ENCODE results near the gene SIN3B.

Gene SIN3B

DNA sequence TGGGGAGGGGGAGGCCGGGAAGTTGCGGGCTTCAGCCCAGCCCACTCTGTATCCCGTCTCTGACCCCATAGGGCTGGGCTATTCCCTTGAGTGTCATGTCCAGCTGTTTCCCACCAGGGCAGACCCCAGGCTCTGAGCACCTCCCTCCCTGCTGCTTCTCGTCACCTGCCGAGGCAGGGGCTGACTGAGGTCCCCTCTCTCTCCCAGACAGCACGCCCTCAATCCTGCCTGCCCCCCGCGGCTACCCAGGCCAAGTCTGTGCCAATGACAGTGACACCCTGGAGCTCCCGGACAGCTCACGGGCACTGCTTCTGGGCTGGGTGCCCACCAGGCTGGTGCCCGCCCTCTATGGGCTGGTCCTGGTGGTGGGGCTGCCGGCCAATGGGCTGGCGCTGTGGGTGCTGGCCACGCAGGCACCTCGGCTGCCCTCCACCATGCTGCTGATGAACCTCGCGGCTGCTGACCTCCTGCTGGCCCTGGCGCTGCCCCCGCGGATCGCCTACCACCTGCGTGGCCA lies 60.2 kb downstream of the SIN3B start:
- no peak for DNase-seq (ENCODE audit: low read depth)

DNA sequence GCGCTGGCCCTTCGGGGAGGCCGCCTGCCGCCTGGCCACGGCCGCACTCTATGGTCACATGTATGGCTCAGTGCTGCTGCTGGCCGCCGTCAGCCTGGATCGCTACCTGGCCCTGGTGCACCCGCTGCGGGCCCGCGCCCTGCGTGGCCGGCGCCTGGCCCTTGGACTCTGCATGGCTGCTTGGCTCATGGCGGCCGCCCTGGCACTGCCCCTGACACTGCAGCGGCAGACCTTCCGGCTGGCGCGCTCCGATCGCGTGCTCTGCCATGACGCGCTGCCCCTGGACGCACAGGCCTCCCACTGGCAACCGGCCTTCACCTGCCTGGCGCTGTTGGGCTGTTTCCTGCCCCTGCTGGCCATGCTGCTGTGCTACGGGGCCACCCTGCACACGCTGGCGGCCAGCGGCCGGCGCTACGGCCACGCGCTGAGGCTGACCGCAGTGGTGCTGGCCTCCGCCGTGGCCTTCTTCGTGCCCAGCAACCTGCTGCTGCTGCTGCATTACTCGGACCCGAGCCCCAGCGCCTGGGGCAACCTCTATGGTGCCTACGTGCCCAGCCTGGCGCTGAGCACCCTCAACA lies 60.8 kb downstream of the SIN3B start:
- DNase-seq (ENCODE audit: low read depth) = no peak

DNA sequence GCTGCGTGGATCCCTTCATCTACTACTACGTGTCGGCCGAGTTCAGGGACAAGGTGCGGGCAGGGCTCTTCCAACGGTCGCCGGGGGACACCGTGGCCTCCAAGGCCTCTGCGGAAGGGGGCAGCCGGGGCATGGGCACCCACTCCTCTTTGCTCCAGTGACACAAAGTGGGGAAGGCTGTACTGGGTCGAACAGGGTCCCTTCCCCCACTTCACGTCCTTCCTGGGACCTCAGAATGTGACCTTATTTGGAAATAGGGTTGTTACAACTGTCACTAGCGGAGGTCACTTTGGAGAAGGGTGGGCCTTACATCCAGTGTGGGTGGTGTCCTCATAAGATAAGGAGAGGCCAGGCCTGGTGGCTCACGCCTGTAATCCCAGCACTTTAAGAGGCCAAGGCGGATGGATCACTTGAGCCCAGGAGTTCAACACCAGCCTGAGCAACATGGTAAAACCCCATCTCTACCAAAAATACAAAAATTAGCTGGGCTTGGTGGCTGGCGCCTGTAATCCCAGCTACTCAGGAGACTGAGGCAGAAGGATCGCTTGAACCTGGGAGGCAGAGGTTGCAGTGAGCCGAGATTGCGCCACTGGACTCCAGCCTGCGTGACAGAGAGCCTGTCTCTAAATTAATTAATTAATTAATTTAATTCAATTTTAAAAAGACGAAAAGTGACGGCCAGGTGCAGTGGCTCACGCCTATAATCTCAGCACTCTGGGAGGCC lies 61.4 kb downstream of the SIN3B start:
- no peak for DNase-seq (ENCODE audit: low read depth)

DNA sequence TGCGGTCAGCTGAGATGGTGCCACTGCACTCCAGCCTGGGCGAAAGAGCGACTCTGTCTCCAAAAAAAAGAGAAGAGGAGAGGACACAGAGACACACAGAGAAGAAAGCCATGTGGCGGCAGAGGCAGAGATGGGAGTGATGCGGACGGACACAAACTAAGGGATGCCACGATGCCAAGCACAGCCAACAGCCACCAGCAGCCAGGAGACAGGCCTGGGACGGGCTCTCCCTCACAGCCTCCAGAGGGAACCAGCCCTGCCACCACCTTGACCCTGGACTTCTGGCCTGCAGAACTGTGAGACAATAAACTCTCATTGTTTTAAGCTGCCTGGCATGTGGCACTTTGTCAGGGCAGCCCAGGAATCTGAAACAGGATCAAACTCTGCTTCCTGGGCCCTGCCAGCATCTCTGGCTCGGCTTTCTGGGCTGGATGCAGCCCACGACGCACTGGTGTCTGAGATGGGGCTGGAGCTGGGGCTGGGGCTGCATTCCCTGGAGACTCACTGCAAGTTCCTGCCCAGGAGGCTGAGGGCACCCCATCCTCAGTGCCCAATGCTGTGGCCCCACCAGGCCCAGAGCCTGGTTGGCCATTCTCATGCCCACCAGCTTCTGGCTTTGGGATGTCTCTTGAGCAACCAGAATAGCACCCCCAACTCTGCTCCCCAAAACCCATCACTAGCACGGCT lies 62.6 kb downstream of the SIN3B start:
- no peak for DNase-seq (ENCODE audit: low read depth)

DNA sequence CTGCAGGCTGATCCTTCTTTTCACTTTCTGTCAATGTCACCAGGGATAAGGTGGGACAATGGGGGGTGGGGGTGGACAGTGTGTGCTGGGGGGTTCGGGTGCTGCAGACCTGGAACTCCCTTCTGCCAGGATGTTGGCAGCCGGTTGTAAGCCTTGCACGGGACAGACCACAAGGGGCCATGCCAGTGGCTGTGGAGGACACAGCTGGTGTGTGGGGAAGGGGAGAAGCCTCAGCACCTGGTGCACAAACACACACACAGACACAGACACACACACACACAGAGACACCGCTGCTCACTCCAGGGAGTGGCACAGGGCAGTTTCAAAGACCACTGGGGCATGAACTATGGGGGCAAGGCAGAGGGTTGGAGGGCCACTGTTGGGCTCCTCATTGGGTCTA lies 63.2 kb downstream of the SIN3B start:
- no peak for DNase-seq (ENCODE audit: low read depth)

DNA sequence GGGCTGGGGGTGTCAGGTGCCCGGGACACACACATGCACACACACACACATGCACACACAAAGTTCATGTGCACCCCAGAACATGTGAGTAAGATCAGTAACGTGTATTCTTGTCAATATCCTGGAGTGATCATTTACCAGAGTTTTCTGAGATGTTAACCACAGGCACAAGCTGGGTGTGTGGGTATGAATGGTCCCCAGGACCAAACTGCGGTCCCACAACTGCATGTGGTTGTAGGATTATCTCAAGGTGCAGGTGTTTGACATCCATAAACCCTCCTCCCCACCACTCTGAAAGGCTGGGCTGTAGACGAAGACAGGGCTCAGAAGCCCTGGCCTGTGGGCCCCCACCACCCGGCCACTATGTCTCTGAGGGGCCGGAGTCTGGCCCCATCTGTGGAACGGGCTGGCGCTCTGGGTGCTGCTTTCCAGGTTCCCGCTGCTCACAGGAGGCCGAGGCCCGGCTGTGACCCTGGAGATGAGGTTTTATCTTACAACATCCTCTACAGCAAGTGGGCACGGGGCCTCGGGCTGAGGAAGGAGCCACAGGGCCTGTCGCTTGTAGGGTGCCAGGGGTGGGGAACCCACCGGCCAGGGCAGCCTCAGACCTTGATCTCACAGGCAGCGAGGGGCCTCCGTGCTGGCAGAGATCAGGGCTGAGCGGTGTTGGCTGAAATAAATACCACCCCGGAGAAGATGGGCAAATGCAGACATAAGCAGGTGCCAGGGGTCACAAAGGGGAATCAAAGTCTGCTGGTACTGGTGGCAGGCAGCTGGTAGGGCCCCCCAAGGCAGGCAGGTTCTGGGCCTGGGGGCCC lies 63.9 kb downstream of the SIN3B start:
- DNase-seq (ENCODE audit: low read depth) = no peak

DNA sequence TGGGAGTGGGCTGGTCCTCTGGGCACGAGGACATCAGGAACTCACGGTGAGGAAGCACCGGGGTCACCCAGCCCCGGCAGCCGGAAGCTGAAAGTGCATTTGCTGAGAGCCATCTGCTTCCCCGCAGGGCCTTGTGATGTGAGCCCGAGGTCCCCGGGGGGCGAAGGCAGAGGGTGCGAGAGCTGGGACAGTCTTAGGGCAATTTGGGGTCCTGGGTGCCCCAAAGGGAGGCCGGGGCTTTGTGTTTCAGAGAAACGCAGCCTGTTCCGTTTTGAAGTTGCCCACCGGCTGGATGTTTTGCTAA lies 64.4 kb downstream of the SIN3B start:
- no peak for DNase-seq (ENCODE audit: low read depth)

DNA sequence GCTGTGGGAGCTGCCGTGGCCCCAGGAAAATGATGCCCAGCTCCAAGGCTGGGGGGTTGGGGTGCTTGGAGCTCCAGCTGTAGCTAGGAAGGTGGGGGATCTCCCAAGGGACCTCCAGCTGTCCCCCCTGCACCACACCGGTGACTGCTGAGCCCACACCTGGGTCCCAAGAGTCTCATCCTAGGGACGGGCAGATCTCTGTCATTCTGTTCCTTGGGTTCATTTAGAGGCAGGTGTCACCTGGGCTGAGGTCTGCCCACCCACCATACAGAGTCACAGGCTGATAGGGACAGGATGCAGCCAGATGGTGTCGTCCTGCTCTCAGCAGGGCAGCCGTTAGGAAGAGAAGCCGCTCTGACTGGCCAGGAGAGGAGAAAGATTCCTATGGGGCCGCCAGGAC lies 64.9 kb downstream of the SIN3B start:
- no peak for DNase-seq (ENCODE audit: low read depth)

DNA sequence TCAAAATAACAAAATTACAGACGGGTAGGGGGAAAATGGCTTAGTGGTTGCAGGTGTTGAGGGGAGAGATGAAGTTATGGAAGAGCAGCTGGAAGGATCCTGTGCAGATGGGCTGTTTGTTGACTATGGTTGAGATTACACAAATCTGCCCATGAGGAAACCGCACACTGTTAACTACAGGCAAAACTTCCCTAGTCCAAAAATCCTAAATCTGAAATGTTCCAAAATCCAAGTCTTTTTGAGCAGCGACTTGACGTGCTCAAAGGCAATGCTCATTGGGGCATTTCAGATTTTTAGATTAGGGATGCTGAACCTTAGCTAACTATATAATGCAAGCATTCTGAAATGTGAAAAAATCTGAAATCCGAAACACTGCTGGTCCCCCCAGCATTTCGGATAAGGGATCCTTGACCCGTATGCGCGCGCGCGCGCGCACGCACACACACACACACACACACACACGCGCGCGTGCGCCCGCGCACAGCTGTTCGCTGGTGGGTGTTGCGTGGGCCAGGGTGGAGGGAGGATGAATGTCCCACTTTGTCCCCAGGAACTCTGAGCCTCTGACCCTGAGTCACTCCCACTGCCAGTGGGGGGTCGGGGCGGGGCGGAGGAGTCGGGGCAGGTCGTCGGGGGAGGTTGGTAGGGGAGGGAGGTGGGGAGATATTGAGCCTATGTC lies 66.4 kb downstream of the SIN3B start:
- DNase-seq (ENCODE audit: low read depth) = no peak

DNA sequence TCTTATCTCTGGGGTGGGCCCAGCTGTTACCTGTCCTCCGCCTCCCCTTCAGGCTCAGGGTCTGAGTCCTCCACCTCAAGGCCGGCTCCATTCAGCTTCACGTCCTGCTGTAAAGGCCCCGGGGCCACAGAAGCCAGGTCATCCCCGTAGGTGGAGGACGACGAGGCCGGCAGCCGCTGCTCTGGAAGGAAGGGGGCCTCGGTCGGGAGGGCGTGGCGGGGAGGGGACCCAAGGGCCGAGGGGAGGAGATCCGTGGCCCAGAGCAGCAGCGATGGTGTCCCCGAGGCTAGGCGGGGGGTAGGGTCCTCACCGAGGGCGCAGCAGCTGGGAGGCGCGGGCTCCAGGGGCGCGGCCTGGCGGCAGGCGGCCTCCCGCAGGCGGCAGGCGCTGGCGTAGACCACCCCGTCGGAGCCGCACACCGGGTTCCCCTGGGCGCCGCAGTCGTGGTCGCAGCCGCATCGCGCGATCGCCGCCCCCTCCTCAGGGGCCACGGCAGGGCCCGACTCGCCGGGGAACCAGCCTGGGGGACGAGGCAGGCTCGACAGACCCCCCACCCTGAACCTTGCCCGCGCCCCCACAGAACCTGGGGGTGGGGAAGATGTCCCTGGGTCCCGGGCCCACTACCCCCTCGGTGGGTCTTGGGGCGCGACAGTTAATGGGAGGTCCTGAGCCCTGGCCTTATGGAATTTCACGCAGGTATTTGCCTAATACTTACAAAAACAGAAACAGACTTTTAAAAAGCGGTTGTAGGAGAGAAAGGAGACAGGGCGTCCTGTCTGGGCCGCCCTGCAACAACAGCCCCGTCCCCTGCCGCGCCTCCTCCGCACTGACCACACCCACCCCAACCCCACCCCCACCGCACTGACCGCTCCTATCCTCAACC lies 67.2 kb downstream of the SIN3B start:
- DNase-seq (ENCODE audit: low read depth) = no peak

DNA sequence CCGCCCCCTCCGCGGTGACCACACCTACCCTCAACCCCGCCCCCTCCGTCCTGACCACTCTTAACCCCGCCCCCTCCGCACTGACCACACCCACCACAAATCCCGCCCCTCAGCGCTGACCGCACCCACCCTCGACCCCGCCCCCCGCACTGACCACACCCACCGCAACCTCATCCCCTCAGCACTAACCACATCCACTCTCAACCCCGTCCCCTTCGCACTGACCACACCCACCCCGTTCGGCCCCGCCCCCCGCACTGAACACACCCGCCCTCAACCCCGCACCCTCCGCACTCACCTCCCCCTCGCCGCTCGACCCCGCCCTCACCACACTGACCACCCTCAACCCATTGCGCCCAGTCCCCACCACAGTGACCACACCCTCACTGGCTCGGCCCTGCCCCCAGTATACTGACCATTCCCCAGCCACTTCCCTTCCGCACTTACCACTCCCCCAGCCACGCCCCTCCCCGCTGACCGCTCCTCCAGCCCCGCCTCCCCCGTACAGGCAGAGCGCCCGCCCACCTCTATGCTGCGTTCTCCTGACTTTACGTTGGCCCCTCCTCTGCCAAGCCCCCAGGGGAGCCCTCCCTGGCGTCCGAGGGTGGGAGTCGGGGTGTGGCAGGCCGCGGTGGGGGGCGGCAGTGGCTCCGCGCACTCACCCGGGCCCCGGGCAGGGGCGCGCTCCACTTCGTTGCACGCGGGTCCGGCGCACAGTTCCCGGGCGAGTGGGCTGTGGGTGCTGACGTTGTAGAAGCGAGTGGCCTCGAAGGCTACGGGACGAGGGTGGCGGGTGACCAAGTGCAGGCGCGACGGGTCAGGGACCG lies 68.0 kb downstream of the SIN3B start:
- peak; percentile 92 for DNase-seq (ENCODE audit: low read depth)

DNA sequence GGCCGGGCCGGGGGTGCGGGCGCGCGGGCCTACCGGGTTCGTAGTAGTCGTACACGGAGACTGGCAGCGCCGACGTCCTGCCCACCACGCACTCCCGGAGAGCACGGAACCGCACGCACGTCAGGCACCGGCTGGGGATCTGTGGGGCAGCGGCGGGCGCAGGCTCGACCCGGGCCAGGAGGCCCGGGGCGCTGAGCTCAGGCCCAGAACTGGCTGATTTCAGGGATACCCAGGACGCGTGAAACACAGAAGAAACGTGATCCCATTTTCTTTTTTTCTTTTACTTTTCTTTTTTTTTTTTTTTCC lies 68.6 kb downstream of the SIN3B start:
- DNase-seq (ENCODE audit: low read depth) = no peak

DNA sequence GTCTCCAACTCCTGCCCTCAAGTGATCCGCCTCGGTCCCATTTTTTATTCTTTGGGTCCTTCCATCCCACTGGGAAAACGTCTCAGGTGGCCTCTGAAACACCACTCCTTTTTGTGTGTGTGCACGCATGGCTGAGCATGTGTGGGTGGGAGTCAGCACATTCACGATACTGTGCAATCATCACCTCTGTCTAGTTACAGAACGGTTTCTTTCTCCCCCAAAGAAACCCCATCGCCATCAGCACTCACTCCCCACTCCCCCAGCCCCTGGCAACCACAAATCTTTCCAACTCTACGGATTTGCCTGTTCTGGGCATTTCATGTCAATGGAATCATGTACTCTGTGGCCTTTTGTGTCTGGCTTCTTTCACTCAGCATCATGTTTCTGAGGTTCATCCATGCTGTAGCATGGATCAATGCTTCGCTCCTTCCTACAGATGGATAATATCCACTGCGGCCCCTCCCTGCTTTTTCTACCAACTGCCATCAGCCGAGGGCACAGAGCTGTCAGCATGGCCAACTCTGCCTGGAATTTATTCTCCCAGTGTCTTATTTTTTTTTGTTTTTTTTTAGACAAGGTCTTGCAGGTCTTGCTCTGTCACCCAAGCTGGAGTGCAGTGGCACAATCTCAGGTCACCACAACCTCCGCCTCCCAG lies 69.3 kb downstream of the SIN3B start:
- DNase-seq (ENCODE audit: low read depth) = no peak

DNA sequence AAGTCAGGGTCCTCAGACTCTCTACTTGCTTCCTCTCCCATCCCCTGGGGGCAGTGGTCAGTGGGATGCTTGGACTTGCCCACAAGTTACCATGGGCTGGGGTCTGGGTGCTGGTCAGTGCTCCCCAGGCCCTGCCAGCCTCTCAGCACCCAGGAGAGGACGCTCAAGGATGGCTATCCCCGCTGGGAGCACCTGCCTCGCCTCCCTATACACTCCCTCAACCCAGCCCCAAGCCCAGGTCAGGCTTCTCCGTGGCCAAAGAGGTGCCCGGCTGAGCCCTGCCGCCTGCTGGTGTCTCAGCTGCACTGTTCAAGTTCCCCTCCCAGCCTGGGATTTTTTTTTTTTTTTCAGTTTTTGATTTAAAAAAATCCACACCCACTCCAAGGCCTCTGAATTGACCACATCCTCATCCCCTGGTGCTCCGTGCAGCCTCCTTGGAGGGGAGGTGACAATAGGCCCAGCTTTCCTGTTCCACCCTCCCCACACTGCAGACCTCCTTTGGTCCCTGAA lies 70.4 kb downstream of the SIN3B start:
- peak; percentile 20 for DNase-seq (ENCODE audit: low read depth)

DNA sequence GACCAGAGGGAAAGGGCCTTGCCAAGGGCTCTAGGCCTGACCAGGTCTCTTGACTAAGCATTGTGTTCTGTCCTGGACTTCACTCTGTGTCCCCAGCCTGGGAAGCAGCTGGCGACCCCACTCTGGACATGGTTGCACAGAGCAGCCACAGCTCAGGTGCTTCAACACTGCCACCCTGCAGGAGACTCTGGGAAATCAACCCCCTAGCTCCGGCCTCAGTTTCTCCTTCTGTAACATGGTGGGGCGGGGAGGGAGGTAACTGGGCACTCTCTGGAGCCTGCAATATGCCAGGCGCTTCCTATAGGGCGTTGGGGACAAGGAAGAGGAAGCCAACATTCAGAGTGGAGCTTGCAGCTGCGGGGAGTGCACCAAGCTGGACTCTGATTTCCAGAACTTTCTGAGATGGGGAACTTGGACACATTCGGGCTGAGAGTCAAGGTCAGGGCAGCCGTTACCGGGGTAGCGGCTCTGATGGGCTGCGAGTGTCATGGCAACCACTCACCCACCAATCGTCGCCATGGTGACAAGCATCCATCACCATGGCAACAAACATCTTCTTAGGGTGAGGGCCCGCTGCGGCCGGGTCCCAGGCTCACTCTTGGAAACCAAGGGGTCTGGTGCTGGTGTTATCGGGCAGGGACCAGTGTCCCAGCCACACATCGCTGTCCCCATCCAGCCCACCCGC lies 72.4 kb downstream of the SIN3B start:
- DNase-seq (ENCODE audit: low read depth) = no peak

DNA sequence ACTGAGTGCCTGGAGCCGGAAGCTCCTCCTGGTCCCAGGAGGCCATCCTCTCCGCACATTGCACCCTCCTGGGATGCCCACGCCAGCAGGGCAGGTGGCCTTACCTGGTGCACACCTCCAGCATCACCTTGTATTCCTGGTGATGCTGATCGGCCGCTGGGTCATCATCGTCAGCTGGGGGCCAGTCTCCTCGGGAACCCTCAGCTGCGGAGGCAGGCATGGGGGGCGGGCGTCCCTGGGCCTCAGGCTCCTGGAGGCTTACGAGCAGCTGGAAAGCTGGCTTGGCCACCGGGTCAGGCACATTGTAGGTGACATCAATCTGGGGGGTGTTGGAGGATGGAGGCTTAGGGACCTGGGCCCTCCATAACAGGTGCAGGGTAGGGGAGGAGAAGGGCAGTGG lies 73.3 kb downstream of the SIN3B start:
- no peak for DNase-seq (ENCODE audit: low read depth)

DNA sequence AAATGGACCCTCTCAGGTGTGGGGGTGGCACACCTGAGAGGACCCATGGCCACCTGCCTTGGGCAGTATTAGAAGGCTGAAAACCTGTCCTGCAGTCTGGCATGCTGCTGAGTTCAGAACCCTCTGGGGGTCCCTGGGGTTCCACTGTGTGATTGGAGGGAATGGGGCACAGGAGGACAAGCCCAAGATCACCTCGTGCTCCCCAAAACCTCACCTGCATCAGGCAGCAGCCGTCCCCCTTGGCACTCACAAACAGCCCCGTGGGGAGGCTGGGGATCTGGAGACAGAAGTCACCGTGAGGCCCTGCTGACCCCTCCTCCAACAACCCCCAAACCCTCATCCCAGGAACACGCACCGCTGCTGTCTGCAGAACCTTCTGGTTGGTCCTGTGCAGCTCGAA lies 74.1 kb downstream of the SIN3B start:
- no peak for DNase-seq (ENCODE audit: low read depth)

DNA sequence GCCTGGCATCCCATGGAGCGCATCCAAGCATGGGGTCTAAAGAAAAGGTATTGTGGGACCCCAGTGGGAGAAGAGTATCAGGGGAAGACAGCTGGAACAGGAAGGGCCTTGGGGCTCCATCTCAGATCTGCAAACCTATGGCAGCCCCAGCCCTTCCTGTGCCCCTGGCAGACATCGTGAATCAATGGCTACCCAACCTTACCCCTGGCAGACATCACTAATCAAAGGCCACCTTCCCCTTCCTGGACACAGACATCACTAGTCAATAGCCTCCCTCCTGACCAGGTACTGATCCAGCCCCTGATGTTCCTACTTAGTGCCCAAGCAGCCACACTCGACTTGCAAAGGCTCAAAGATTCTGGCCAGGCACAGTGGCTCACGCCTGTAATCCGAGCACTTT lies 75.4 kb downstream of the SIN3B start:
- DNase-seq (ENCODE audit: low read depth) = no peak

DNA sequence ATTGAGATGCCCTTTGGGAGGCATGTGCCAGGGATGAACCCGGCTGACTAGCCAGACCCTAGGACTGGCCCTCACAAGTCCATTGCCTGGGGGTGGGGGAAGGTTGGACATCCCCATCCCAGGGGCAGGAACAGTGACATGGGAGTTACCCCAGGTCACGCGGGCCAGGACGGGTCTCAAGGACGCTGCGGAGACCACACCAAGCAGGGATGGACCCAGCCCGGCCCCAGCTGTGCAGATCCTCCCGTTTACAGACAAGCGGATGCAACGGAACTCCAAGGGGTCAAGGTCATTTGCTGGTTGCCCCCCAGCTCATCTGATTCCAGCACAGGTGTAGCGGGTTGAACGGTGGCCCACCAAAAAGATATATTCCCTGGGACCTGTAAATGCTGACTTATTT lies 79.6 kb downstream of the SIN3B start:
- no peak for DNase-seq (ENCODE audit: low read depth)
